GM23248 (cell line): ENCODE measurements around the gene ANAPC1. TPM values are rescaled to one million over a fixed set of nuclear protein-coding genes. Genes with fewer than 3 reads are reported as not detected.
"Not testable (repeated sequence)": the region's sequence is repeated elsewhere in the genome, so short reads cannot be mapped to it uniquely, and the experiment has no call there.

ENCODE experiments used
- DNase-seq: peaks from one replicate; pipeline ENCODE4 v3.0.0-alpha.2; 2015
- H2AFZ ChIP-seq: fragments of 200-600 bp; sonication (generic); 2 replicates; pipeline ENCODE4 v1.6.1; 2016; ENCODE audit warnings: antibody characterized with exemption
- H3F3A ChIP-seq: fragments of 200-600 bp; sonication (generic); 2 replicates; pipeline ENCODE4 v1.6.1; 2016; ENCODE audit warnings: mild to moderate bottlenecking, antibody characterized with exemption, mixed run types; ENCODE audit not compliant: insufficient read depth
- H3K27ac ChIP-seq: fragments of 200-600 bp; sonication (generic); 2 replicates; pipeline ENCODE4 v1.5.1; 2016; ENCODE audit warnings: mild to moderate bottlenecking
- H3K27me3 ChIP-seq: fragments of 200-600 bp; sonication (generic); replicated peaks from 2 replicates; pipeline ENCODE4 v1.6.1; 2016; ENCODE audit warnings: mild to moderate bottlenecking; ENCODE audit not compliant: insufficient read depth
- H3K36me3 ChIP-seq: fragments of 200-600 bp; sonication (generic); 2 replicates; pipeline ENCODE4 v1.6.1; 2016; ENCODE audit warnings: low read depth, mild to moderate bottlenecking
- H3K4me1 ChIP-seq: fragments of 200-600 bp; sonication (generic); 2 replicates; pipeline ENCODE4 v1.6.1; 2016; ENCODE audit warnings: mild to moderate bottlenecking; ENCODE audit not compliant: insufficient read depth
- H3K4me2 ChIP-seq: fragments of 200-600 bp; sonication (generic); one replicate; pipeline ENCODE4 v1.6.1; 2016; ENCODE audit warnings: mild to moderate bottlenecking; ENCODE audit not compliant: unreplicated experiment
- H3K4me3 ChIP-seq: fragments of 200-600 bp; sonication (generic); 2 replicates; pipeline ENCODE4 v1.5.1; 2016; ENCODE audit warnings: mild to moderate bottlenecking
- H3K79me2 ChIP-seq: fragments of 200-600 bp; sonication (generic); 2 replicates; pipeline ENCODE4 v1.6.1; 2016; ENCODE audit warnings: mild to moderate bottlenecking; ENCODE audit not compliant: insufficient read depth
- H3K9ac ChIP-seq: fragments of 200-600 bp; sonication (generic); 2 replicates; pipeline ENCODE4 v1.6.1; 2016; ENCODE audit warnings: mild to moderate bottlenecking
- H3K9me2 ChIP-seq: fragments of 200-600 bp; sonication (generic); 2 replicates; pipeline ENCODE4 v1.6.1; 2016; ENCODE audit warnings: mixed run types, mild to moderate bottlenecking, moderate library complexity; ENCODE audit not compliant: insufficient read depth
- H3K9me3 ChIP-seq: fragments of 200-600 bp; sonication (generic); one replicate; pipeline ENCODE4 v1.6.1; 2017; ENCODE audit warnings: low read depth
- H4K20me1 ChIP-seq: fragments of 200-600 bp; sonication (generic); 2 replicates; pipeline ENCODE4 v1.6.0; 2016; ENCODE audit not compliant: insufficient read depth
- EZH2 ChIP-seq: fragments of 200-600 bp; sonication (generic); IDR thresholded peaks from 2 replicates; pipeline ENCODE4 v1.6.1; 2018; ENCODE audit warnings: antibody characterized with exemption, mild to moderate bottlenecking; ENCODE audit not compliant: insufficient read depth, poor library complexity, severe bottlenecking
- EZH2phosphoT487 ChIP-seq: fragments of 200-600 bp; sonication (generic); IDR thresholded peaks from 2 replicates; pipeline ENCODE4 v1.6.1; 2018; ENCODE audit warnings: antibody characterized with exemption, moderate library complexity, mild to moderate bottlenecking, low read depth; ENCODE audit not compliant: insufficient read depth
- WGBS, 2 experiments: methylation state at CpG; one replicate each; pipeline ENCODE4 v1.1.6; 2015 to 2017; ENCODE audit warnings: low lambda C conversion rate in 2 of 2, low coverage in 1 of 2; ENCODE audit errors: missing lambda C conversion rate in 2 of 2; 5-methylcytosine and 5-hydroxymethylcytosine counted together
- in situ Hi-C: fragments of 300-500 bp; cut with MboI; formaldehyde crosslinking; loops from 2 replicates; pipeline ENCODE4 v1.15.0; 2020
- polyA plus RNA-seq: library from polyadenylated mRNA; unstranded; fragments of >200 nt; fragmentation: Nextera tagmentation; extraction: Ambion mirVana; gene quantifications from 2 replicates; pipeline ENCODE4 v1.2.1, GENCODE V29; 2016
- total RNA-seq: library from RNA; depleted of rRNA; stranded (reverse); fragments of >200 nt; shearing (Covaris generic); gene quantifications from 2 replicates; pipeline ENCODE4 v1.2.3, GENCODE V29; 2014

The ANAPC1 gene
- total and polyA plus RNA-seq, 2 experiments from 2014 or later = 11.3 to 26.5 TPM

DNA sequence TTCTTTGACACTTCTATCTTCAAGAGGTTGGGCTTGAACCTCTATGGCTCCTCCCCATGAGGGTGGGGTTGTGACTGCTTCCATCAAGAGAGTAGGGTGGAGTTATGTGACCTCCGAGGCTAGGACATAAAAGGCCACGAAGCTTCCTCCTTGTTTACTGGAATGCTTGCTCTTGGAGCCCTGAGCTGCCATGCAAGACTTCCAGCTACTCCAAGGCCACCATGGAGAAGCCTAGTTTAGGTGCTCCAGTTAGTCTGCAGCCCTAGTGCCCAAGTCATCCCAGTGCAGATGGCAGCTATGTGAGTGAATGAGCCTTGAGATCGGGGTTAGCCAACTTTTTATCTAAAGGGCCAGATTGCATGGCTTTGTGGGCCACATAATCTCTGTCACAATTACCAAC is 12.0 kb upstream of the ANAPC1 start:
- no peak overlapping the region for H2AFZ ChIP-seq
- no peak overlapping the region for H3K4me2 ChIP-seq
- H3K4me3 ChIP-seq = no peak overlapping the region
- no peaks in the 10 kb centered on the region for H3K79me2 ChIP-seq
- in situ Hi-C loops = loop anchor here (25.0 kb wide), 1 partner anchor 541 kb away; the partner anchor contains the start of gene RGPD8
- no peaks in the 10 kb centered on the region for H3K36me3 ChIP-seq
- no peak for DNase-seq
- H3K9ac ChIP-seq = no peak overlapping the region
- H4K20me1 ChIP-seq = no peaks in the 10 kb centered on the region
- peaks cover 15% of the 10 kb centered on the region for H3F3A ChIP-seq
- H3K9me2 ChIP-seq = no peaks in the 10 kb centered on the region
- H3K4me1 ChIP-seq = no peaks in the 10 kb centered on the region
- no peak overlapping the region for H3K27ac ChIP-seq
- WGBS, 2 experiments = 77 to 85% methylated on average over 3 of the region's 3 CpGs
- peaks cover 27% of the 10 kb centered on the region for H3K27me3 ChIP-seq
- no peaks in the 10 kb centered on the region for H3K9me3 ChIP-seq
- TF ChIP-seq EZH2phosphoT487 (no peak), EZH2 (no peak)

DNA sequence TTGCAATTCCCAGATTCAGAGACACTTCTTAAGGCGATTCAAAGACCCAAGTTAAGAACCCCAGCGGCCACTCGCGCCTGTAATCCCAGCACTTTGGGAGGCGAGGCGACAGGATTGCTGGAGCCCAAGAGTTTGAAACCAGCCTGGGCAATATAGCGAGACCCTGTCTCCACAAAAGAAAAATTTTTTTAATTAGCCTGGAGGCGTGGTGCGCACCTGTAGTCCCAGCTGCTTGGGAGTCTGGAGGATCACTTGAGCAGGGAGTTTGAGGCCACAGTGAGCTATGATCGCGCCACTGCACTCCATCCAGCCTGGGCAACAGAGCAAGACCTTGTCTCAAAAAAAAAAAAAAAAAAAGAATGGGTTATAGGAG is 585 bp upstream of the ANAPC1 start:
- no peaks in the 10 kb centered on the region for H3K36me3 ChIP-seq
- in situ Hi-C loops = loop anchor here (25.0 kb wide), 1 partner anchor 553 kb away; the partner anchor contains the start of gene RGPD8
- peak overlapping the region; percentile 90 for H3K4me2 ChIP-seq
- no peaks in the 10 kb centered on the region for H3F3A ChIP-seq
- 0 out of 2 replicates have a peak, but pooled peaks cover 7% of the 10 kb centered on the region for H3K4me1 ChIP-seq
- peak overlapping the region; percentile 100 for H2AFZ ChIP-seq
- peaks cover 22% of the 10 kb centered on the region for H3K79me2 ChIP-seq
- no peaks in the 10 kb centered on the region for H3K9me2 ChIP-seq
- no peaks in the 10 kb centered on the region for H4K20me1 ChIP-seq
- TF ChIP-seq EZH2phosphoT487 = no peak
- 9 to 12% methylated on average over 11 of the region's 11 CpGs for WGBS, 2 experiments
- peak overlapping the region; percentile 97 for H3K4me3 ChIP-seq
- H3K27ac ChIP-seq = peak overlapping the region; percentile 49
- no peak for DNase-seq
- no peaks in the 10 kb centered on the region for H3K27me3 ChIP-seq
- H3K9me3 ChIP-seq = no peaks in the 10 kb centered on the region
- H3K9ac ChIP-seq = peak overlapping the region; percentile 90

- peaks cover 18% of the 10 kb centered on the region; the same call in 1 of the 2 replicates for H3K36me3 ChIP-seq
- H4K20me1 ChIP-seq, H3K9ac ChIP-seq, H3F3A ChIP-seq, H3K9me2 ChIP-seq, H3K4me1 ChIP-seq, DNase-seq, H3K79me2 ChIP-seq, in situ Hi-C loops, H3K4me3 ChIP-seq, H3K27me3 ChIP-seq, H3K4me2 ChIP-seq, H3K9me3 ChIP-seq, H2AFZ ChIP-seq, H3K27ac ChIP-seq: not testable (repeated sequence)
- 67 to 74% methylated on average over 2 of the region's 2 CpGs for WGBS, 2 experiments
These were observed 11.2 kb downstream of the ANAPC1 start for GRCh38 chr2:111872806-111873205.

- 0 to 52% methylated on average over 1 to 3 of the region's 3 CpGs for WGBS, 2 experiments
- H2AFZ ChIP-seq, H3K27me3 ChIP-seq, in situ Hi-C loops, H3K79me2 ChIP-seq, H3K27ac ChIP-seq, DNase-seq, H3K4me2 ChIP-seq, H3K4me3 ChIP-seq, H3F3A ChIP-seq, H3K9me3 ChIP-seq, H3K9ac ChIP-seq, H3K9me2 ChIP-seq, H3K36me3 ChIP-seq, H4K20me1 ChIP-seq, H3K4me1 ChIP-seq: not testable (repeated sequence)
These were observed 18.9 kb downstream of the ANAPC1 start for GRCh38 chr2:111865124-111865523.

DNA sequence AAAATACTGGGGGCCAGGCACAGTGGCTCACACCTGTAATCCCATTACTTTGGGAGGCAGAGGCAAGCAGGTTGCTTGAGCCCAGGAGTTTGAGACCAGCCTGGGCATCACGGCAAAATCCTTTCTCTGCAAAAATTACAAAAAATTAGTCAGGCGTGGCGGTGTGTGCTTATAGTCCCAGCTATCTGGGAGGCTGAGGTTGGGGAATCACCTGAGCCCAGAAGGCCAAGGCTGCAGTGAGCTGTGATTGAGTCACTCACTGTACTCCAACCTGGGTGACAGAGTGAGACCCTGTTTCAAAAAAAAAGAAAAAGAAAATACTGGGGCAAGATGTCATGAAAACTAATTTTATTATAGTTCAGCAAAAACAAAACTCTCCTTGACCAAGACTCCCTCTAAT is 24.0 kb downstream of the ANAPC1 start:
- H3F3A ChIP-seq, H3K9ac ChIP-seq, H3K9me3 ChIP-seq, H3K27ac ChIP-seq, H4K20me1 ChIP-seq, H3K4me3 ChIP-seq, H3K79me2 ChIP-seq, H3K4me1 ChIP-seq, in situ Hi-C loops, H3K36me3 ChIP-seq, H3K27me3 ChIP-seq, H3K9me2 ChIP-seq, H2AFZ ChIP-seq, H3K4me2 ChIP-seq, DNase-seq: not testable (repeated sequence)
- 33% methylated on average over 3 of the region's 3 CpGs for WGBS, 2 experiments

- in situ Hi-C loops, H3F3A ChIP-seq, DNase-seq, H3K27ac ChIP-seq, H3K9me2 ChIP-seq, H3K4me2 ChIP-seq, H3K36me3 ChIP-seq, H2AFZ ChIP-seq, H3K27me3 ChIP-seq, H3K4me1 ChIP-seq, H3K4me3 ChIP-seq, H3K9ac ChIP-seq, H3K79me2 ChIP-seq, H3K9me3 ChIP-seq, H4K20me1 ChIP-seq: not testable (repeated sequence)
- 95 to 97% methylated on average over 3 of the region's 3 CpGs for WGBS, 2 experiments
These were observed 31.4 kb downstream of the ANAPC1 start for GRCh38 chr2:111852544-111852943.

- in situ Hi-C loops, H3K27ac ChIP-seq, H2AFZ ChIP-seq, H4K20me1 ChIP-seq, H3K4me2 ChIP-seq, H3K9me3 ChIP-seq, H3K9me2 ChIP-seq, H3K9ac ChIP-seq, H3K4me1 ChIP-seq, H3K4me3 ChIP-seq, H3K79me2 ChIP-seq, H3K36me3 ChIP-seq, H3F3A ChIP-seq, H3K27me3 ChIP-seq: not testable (repeated sequence)
- 10 to 21% methylated on average over 4 of the region's 4 CpGs for WGBS, 2 experiments
- peak; percentile 26 for DNase-seq
These were observed 33.3 kb downstream of the ANAPC1 start for GRCh38 chr2:111850646-111851045.
